Measurements from ENCODE around the gene USP7.

The USP7 gene

GRCh38 chr16:8893976-8894690 is 69.6 kb downstream of the USP7 start:
- no peaks in the 10 kb centered on the region for H3K9me3 ChIP-seq (replicated peaks; ENCODE audit: insufficient read depth, low read length)
- H3K4me2 ChIP-seq (ENCODE audit: low read depth, low read length): no peak overlapping the region
- peaks cover under 1% of the 10 kb centered on the region; the same call in 1 of the 2 replicates for H4K20me1 ChIP-seq (ENCODE audit: insufficient read depth, low read length)
- no peaks in the 10 kb centered on the region for H3K9me2 ChIP-seq (replicated peaks; ENCODE audit: insufficient read depth, low read length)
- TF ChIP-seq EZH2phosphoT487 (IDR thresholded peaks at IDR 0.05; ENCODE audit: low read length) (no peak), EZH2 (optimal IDR thresholded peaks at IDR 0.05; ENCODE audit: low read depth, low read length) (no peak), CTCF (IDR thresholded peaks at IDR 0.05; ENCODE audit: low read length) (no peak)
- no peak overlapping the region for H3K4me3 ChIP-seq (ENCODE audit: low read length)
- no peaks in the 10 kb centered on the region for H3K27me3 ChIP-seq (replicated peaks; ENCODE audit: insufficient read depth, low read length)
- no peak overlapping the region for H3K27ac ChIP-seq (ENCODE audit: low read length)
- peaks cover 1% of the 10 kb centered on the region for H3K4me1 ChIP-seq (ENCODE audit: low read length)
- peaks cover 26% of the 10 kb centered on the region for H3K79me2 ChIP-seq (ENCODE audit: low read length)
- H2AFZ ChIP-seq (ENCODE audit: low read length): no peak overlapping the region
- H3F3A ChIP-seq (ENCODE audit: insufficient read depth, low read length): peaks cover 3% of the 10 kb centered on the region
- H3K36me3 ChIP-seq (replicated peaks; ENCODE audit: insufficient read depth, low read length): peaks cover 34% of the 10 kb centered on the region
- no peak for DNase-seq
- no peak overlapping the region for H3K9ac ChIP-seq (ENCODE audit: low read length)

GRCh38 chr16:8893426-8893825 is 70.3 kb downstream of the USP7 start:
- no peak overlapping the region for H3K4me2 ChIP-seq (ENCODE audit: low read depth, low read length)
- no peak overlapping the region for H2AFZ ChIP-seq (ENCODE audit: low read length)
- no peak overlapping the region for H3K4me3 ChIP-seq (ENCODE audit: low read length)
- no peak for TF ChIP-seq EZH2phosphoT487 (IDR thresholded peaks at IDR 0.05; ENCODE audit: low read length)
- TF ChIP-seq CTCF (IDR thresholded peaks at IDR 0.05; ENCODE audit: low read length): no peak
- no peak for TF ChIP-seq EZH2 (optimal IDR thresholded peaks at IDR 0.05; ENCODE audit: low read depth, low read length)
- no peak for DNase-seq
- no peaks in the 10 kb centered on the region for H3K9me2 ChIP-seq (replicated peaks; ENCODE audit: insufficient read depth, low read length)
- H3K9me3 ChIP-seq (replicated peaks; ENCODE audit: insufficient read depth, low read length): no peaks in the 10 kb centered on the region
- no peaks in the 10 kb centered on the region; the same call in 1 of the 2 replicates for H3F3A ChIP-seq (ENCODE audit: insufficient read depth, low read length)
- H4K20me1 ChIP-seq (ENCODE audit: insufficient read depth, low read length): no peaks in the 10 kb centered on the region
- H3K27me3 ChIP-seq (replicated peaks; ENCODE audit: insufficient read depth, low read length): no peaks in the 10 kb centered on the region
- no peaks in the 10 kb centered on the region for H3K4me1 ChIP-seq (ENCODE audit: low read length)
- H3K27ac ChIP-seq (ENCODE audit: low read length): no peak overlapping the region
- H3K36me3 ChIP-seq (replicated peaks; ENCODE audit: insufficient read depth, low read length): peaks cover 26% of the 10 kb centered on the region
- H3K9ac ChIP-seq (ENCODE audit: low read length): no peak overlapping the region
- peaks cover 19% of the 10 kb centered on the region for H3K79me2 ChIP-seq (ENCODE audit: low read length)

- Histone ChIP-seq H3F3A (ENCODE audit: insufficient read depth, low read length) (no peaks in the 10 kb centered on the region; the same call in 1 of the 2 replicates), H3K4me3 (ENCODE audit: low read length) (no peak overlapping the region), H3K4me1 (ENCODE audit: low read length) (no peaks in the 10 kb centered on the region), H3K9ac (ENCODE audit: low read length) (no peak overlapping the region), H3K36me3 (replicated peaks; ENCODE audit: insufficient read depth, low read length) (peaks cover 23% of the 10 kb centered on the region), H3K9me3 (replicated peaks; ENCODE audit: insufficient read depth, low read length) (no peaks in the 10 kb centered on the region), H3K79me2 (ENCODE audit: low read length) (peaks cover 12% of the 10 kb centered on the region; the same call in 1 of the 2 replicates), H3K27me3 (replicated peaks; ENCODE audit: insufficient read depth, low read length) (no peaks in the 10 kb centered on the region), H2AFZ (ENCODE audit: low read length) (no peak overlapping the region), H3K9me2 (replicated peaks; ENCODE audit: insufficient read depth, low read length) (no peaks in the 10 kb centered on the region), H3K4me2 (ENCODE audit: low read depth, low read length) (no peak overlapping the region), H3K27ac (ENCODE audit: low read length) (no peak overlapping the region), H4K20me1 (ENCODE audit: insufficient read depth, low read length) (no peaks in the 10 kb centered on the region)
- TF ChIP-seq CTCF (IDR thresholded peaks at IDR 0.05; ENCODE audit: low read length) (no peak), EZH2 (optimal IDR thresholded peaks at IDR 0.05; ENCODE audit: low read depth, low read length) (no peak), EZH2phosphoT487 (IDR thresholded peaks at IDR 0.05; ENCODE audit: low read length) (no peak)
- DNase-seq: no peak
These were observed 71.6 kb downstream of the USP7 start for GRCh38 chr16:8892101-8892575.
